Immature natural killer cell (primary cell): ENCODE data around the gene FGF16. TPM values are rescaled to one million over a fixed set of nuclear protein-coding genes. Genes with fewer than 3 reads are reported as not detected.
"Not testable (repeated sequence)": the region's sequence is repeated elsewhere in the genome, so short reads cannot be mapped to it uniquely, and the experiment has no call there.

Source experiments
- DNase-seq, 3 donors: peaks; one replicate each; pipeline ENCODE4 v3.0.0; 2022; ENCODE audit warnings: mixed read lengths in 1 of 3
- H3K27ac Mint-ChIP-seq, 6 donors: one replicate each; pipeline ENCODE4 v1.8.0; 2020; ENCODE audit warnings: mixed read lengths in 6 of 6, mild to moderate bottlenecking in 5 of 6, inconsistent platforms in 4 of 6, moderate library complexity in 3 of 6
- H3K27me3 Mint-ChIP-seq, 3 donors: one replicate each; pipeline ENCODE4 v1.8.0; 2020 to 2021; ENCODE audit warnings: low read depth in 3 of 3, mild to moderate bottlenecking in 3 of 3, mixed read lengths in 3 of 3, moderate library complexity in 3 of 3, inconsistent platforms in 1 of 3
- H3K36me3 Mint-ChIP-seq, 3 donors: one replicate each; pipeline ENCODE4 v1.8.0; 2020; ENCODE audit warnings: mixed read lengths in 3 of 3, inconsistent platforms in 2 of 3, mild to moderate bottlenecking in 2 of 3
- H3K4me1 Mint-ChIP-seq, 2 donors: one replicate each; pipeline ENCODE4 v1.8.0; 2020; ENCODE audit warnings: inconsistent platforms in 2 of 2, mild to moderate bottlenecking in 2 of 2, mixed read lengths in 2 of 2, moderate library complexity in 1 of 2
- H3K4me3 Mint-ChIP-seq, 5 donors: one replicate each; pipeline ENCODE4 v1.8.0; 2020; ENCODE audit warnings: mild to moderate bottlenecking in 5 of 5, mixed read lengths in 5 of 5, inconsistent platforms in 3 of 5, moderate library complexity in 3 of 5
- H3K9me3 Mint-ChIP-seq, 6 donors: one replicate each; pipeline ENCODE4 v1.8.0; 2020; ENCODE audit warnings: mild to moderate bottlenecking in 6 of 6, mixed read lengths in 6 of 6, inconsistent platforms in 4 of 6, moderate library complexity in 3 of 6
- polyA plus RNA-seq, 3 donors: library from polyadenylated mRNA; unstranded; fragments of 300-500 nt; fragmentation: Illumina TruSeq; gene quantifications; one replicate each; pipeline ENCODE4 v1.2.3, GENCODE V29; 2021

Gene FGF16
- polyA plus RNA-seq, result not detected

DNA sequence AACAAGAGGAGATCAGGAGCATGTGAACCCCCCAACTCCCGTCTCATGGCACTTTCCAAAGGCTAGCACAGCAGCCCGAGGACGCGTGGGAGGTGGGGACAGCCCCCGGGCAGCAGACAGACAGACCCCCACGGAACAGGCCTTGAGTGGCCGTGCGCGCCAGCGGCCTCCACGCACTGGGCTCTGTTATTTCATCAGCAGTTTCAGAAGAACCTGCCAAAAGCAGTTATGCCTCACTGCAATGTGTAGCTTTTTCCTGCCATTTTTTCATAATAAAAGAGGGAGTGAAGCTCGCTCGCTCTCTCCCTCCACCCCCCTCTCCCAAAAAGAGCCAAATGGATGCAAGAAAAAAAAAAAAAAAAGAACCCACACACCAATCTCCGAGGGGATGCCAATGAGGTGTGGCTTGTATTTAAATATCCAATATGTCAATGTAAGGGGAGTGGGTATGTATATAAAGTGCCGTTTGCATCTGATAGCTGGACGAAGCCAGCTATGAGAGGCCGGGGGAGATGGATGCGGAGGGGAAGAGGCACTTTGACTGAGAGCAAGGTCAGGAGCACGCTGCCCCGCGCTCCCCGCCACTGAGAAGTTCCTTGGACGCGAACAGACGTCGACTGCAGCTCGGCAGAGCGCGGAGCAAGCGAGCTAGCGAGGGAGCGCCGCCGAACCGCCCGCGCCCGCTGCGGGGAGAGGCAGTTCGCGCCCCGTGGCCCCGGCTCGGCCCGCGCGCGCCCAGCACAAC, at the start of gene FGF16:
FGF16 (plus strand) TSS at position 482 of the 745 bp plus-strand sequence. CDS start 286 bp downstream, outside the sequence.
- Mint-ChIP-seq H3K4me1 (peaks cover 14 to 19% of the 10 kb centered on the region in 2 donors), H3K36me3 (no peaks in the 10 kb centered on the region), H3K27ac (no peak within 1 kb of the TSS), H3K9me3 (peaks cover 0 to 2% (median 0%) of the 10 kb centered on the region in 6 donors), H3K27me3 (peaks cover 4 to 21% (median 6%) of the 10 kb centered on the region in 3 donors), H3K4me3 (peak within 1 kb of the TSS; percentile 59 to 80 (median 68))
- no peak for DNase-seq

DNA sequence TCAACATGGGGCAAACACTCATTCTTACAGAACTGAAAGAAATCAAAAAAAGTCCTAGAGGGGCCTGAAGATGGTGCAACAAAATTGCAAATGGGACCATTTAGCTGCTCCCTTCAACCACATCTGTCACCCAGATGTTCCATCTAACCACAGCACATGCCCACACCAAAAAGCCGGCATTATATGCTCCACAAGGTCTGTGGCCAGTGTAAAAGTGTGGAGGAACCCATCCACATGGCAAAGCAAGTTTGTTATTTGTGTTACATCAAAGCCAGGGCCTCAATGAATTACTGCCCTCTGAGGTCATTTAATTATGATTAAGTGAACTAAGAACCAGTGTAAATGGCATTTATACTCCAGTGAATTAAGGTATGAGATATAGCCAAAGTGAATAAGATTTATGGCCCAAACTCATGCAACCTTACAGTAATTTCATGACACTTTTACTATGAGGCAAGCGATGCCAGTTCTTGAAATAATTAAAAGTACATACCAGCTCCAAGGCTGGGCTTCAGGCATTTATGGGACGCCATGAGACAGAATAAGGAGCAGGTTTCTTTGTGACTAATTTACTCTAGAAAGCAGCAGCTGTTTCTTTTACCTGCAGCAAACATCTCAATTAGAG, 48.7 kb upstream of the FGF16 start:
- no peak for DNase-seq
- Mint-ChIP-seq H3K4me3 (no peak overlapping the region), H3K36me3 (no peaks in the 10 kb centered on the region), H3K4me1 (no peaks in the 10 kb centered on the region), H3K27me3 (peaks cover 0 to 4% (median 0%) of the 10 kb centered on the region in 3 donors), H3K9me3 (peaks cover 0 to 5% (median 0%) of the 10 kb centered on the region in 6 donors), H3K27ac (no peak overlapping the region)

DNA sequence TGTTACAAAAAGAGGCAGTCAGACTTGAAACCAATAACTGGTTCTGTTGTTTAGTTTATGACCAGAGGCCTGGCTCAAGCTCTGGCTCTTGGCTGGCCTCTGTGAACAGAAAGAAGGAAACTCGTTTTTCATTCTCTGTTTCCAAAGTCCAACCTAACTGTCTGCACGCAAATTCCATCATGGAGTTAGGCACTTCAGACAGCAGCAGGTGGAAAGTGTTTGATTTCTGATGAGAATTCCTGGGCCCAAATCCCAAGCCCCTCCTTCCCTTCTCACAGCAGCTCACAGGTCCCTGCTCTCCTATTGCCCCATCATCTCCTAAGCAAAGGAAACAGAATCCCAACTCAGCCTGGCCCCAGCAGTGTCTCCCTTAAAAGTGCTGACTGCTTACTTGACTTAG, 42.8 kb upstream of the FGF16 start:
- Mint-ChIP-seq H3K9me3 (peaks cover 0 to 3% (median 0%) of the 10 kb centered on the region in 6 donors), H3K27ac (no peak overlapping the region), H3K27me3 (peaks cover 1 to 6% (median 2%) of the 10 kb centered on the region in 3 donors), H3K4me3 (no peak overlapping the region), H3K36me3 (no peaks in the 10 kb centered on the region), H3K4me1 (no peaks in the 10 kb centered on the region)
- no peak for DNase-seq

- not testable (repeated sequence) for H3K4me1 Mint-ChIP-seq, DNase-seq, H3K36me3 Mint-ChIP-seq, H3K4me3 Mint-ChIP-seq, H3K9me3 Mint-ChIP-seq, H3K27me3 Mint-ChIP-seq, H3K27ac Mint-ChIP-seq
Measured at GRCh38 chrX:77407821-77408220, 39.4 kb upstream of the FGF16 start.

DNA sequence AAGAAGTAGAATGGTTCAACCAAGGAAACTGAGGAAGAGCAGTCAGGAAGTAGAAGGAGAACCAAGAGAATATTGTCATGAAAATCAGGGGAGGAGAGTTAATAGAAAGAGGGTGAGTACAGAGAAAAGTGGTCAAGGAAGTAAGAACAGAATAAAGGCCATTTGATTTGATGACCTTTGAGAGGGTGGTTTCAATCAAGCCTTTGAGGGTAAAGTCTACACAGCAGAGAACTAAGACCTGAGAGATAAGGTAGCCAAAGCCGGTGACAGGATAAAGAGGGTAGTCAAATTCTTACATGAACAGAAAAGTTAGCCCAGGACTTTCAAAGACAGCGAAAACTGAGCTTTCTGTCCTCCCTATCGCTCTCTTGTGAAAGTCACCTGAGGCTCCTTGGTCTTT, 34.6 kb upstream of the FGF16 start:
- H3K27me3 Mint-ChIP-seq, result peaks cover 0 to 11% (median 0%) of the 10 kb centered on the region in 3 donors
- no peaks in the 10 kb centered on the region for H3K9me3 Mint-ChIP-seq
- no peaks in the 10 kb centered on the region for H3K4me1 Mint-ChIP-seq
- no peak overlapping the region for H3K27ac Mint-ChIP-seq
- DNase-seq, result no peak
- H3K36me3 Mint-ChIP-seq, result no peaks in the 10 kb centered on the region
- H3K4me3 Mint-ChIP-seq, result no peak overlapping the region

GRCh38 chrX:77415161-77415560, 32.0 kb upstream of the FGF16 start:
- Mint-ChIP-seq H3K9me3 (no peaks in the 10 kb centered on the region), H3K27me3 (peaks cover 0 to 15% (median 0%) of the 10 kb centered on the region in 3 donors), H3K4me3 (no peak overlapping the region), H3K27ac (no peak overlapping the region), H3K36me3 (no peaks in the 10 kb centered on the region), H3K4me1 (no peaks in the 10 kb centered on the region)
- DNase-seq, result no peak

GRCh38 chrX:77415882-77416281, 31.3 kb upstream of the FGF16 start:
- Mint-ChIP-seq H3K27me3 (peaks cover 0 to 16% (median 0%) of the 10 kb centered on the region in 3 donors), H3K9me3 (no peaks in the 10 kb centered on the region), H3K4me3 (no peak overlapping the region), H3K36me3 (no peaks in the 10 kb centered on the region), H3K27ac (no peak overlapping the region), H3K4me1 (no peaks in the 10 kb centered on the region)
- no peak for DNase-seq

DNA sequence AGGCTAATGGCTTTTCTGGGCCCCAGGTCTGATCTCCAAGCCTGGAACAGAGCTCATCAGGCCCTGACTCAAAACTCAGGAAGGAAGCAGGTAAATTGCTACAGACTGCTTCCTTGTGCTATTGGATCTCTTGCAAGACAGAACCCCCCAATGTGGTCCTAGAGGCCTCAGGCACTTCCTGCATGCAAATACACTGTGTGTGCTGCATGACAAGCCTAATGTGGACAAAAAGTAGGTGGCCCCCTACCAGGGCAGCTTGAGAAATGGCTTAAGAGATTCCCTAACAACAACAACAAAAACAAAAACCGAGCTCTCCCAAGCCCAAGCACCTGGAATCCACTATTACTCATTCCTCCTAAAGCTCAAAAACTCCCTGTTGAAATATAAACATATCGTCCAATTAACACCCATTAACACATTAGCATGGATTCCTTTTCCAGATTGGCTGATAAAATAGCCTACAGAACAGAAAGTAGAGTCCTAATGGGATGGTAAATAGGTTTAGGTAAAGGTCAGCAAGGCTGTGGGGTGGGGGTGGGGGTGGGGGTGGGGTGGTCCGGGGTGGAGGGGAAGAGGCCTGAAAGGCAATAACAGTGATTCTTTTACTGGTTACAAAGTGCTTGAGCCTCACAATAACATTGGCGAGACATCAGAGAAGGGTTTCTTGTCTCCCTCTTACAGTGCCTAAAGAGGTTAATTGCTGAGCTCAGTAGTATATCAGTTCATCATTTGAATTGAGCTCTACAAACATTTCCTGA, 24.1 kb upstream of the FGF16 start:
- Mint-ChIP-seq H3K9me3 (peaks cover 0 to 2% (median 0%) of the 10 kb centered on the region in 6 donors), H3K4me3 (no peak overlapping the region), H3K27me3 (peaks cover 0 to 9% (median 2%) of the 10 kb centered on the region in 3 donors), H3K4me1 (no peaks in the 10 kb centered on the region), H3K36me3 (no peaks in the 10 kb centered on the region), H3K27ac (no peak overlapping the region)
- DNase-seq, result no peak

DNA sequence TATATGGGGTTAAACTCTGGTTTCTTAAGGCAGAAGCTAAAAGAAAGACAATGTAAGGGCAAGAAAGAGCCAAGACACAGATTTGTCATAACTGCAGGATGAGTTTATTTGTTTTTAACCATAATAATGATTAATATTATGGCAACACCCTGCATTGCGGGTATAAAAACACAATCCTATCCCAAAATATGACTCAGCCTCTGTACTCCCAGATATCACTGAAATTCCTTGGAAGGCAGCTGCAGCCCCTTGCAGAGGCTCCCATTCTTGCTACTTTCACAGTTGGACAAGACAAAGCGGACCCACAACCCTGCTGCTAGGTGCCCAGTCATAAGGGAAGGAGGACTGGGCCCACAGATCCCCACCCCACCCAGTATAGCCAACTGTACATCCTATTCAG, 20.4 kb upstream of the FGF16 start:
- Mint-ChIP-seq H3K9me3 (peaks cover 0 to 2% (median 0%) of the 10 kb centered on the region in 6 donors), H3K4me1 (no peaks in the 10 kb centered on the region), H3K27me3 (peaks cover 2 to 4% (median 3%) of the 10 kb centered on the region in 3 donors), H3K27ac (no peak overlapping the region), H3K36me3 (no peaks in the 10 kb centered on the region), H3K4me3 (no peak overlapping the region)
- no peak for DNase-seq

DNA sequence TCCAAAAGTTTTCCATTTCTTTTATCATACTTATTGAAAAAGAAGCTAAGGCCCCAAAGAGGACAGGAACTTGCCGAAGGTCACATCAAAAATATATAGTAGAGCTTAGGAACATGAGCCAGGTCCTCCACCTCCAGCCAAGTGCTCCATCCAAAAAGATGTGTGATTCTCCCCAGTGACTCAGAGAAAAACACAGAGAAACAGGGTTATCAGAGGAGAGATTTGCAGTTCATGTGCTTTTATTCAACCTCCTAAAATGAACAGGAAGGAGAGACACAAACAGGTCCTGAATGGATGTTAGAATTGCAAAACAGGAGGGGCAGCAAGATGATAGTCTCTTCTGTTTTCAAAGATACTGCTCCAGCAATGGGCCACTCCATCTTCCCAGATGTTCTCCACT, 19.6 kb upstream of the FGF16 start:
- H3K36me3 Mint-ChIP-seq, result no peaks in the 10 kb centered on the region
- peaks cover 0 to 4% (median 3%) of the 10 kb centered on the region in 3 donors for H3K27me3 Mint-ChIP-seq
- no peaks in the 10 kb centered on the region for H3K4me1 Mint-ChIP-seq
- no peak for DNase-seq
- H3K9me3 Mint-ChIP-seq, result peaks cover 0 to 2% (median 0%) of the 10 kb centered on the region in 6 donors
- no peak overlapping the region for H3K4me3 Mint-ChIP-seq
- H3K27ac Mint-ChIP-seq, result no peak overlapping the region

DNA sequence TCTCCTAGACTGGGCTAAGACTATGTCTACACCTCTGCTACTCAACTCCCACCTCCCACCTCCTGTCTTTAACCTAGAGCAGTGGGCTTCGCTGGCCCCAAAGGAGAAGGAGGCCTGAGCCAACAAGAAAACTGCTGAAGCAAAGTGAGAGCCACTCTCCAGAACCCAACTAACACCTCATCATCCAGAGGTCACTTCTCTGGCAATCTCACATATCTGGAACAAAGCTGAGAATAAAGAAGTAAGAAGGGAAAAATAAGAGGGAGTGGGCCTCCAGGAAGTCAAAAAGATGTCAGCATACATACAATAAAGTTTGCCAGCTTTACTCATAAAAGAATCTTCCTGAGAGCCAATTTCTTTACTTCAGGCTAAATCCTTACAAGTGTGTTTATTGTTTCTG, 18.6 kb upstream of the FGF16 start:
- H3K27me3 Mint-ChIP-seq, result peaks cover 0 to 4% (median 3%) of the 10 kb centered on the region in 3 donors
- no peaks in the 10 kb centered on the region for H3K4me1 Mint-ChIP-seq
- H3K27ac Mint-ChIP-seq, result no peak overlapping the region

GRCh38 chrX:77431227-77431626, 16.0 kb upstream of the FGF16 start:
- Mint-ChIP-seq H3K4me1 (no peaks in the 10 kb centered on the region), H3K27ac (no peak overlapping the region), H3K27me3 (peaks cover 0 to 3% (median 2%) of the 10 kb centered on the region in 3 donors), H3K4me3 (no peak overlapping the region), H3K36me3 (no peaks in the 10 kb centered on the region), H3K9me3 (no peaks in the 10 kb centered on the region)
- DNase-seq, result no peak

More for the DNA sequence above, 18.6 kb upstream of the FGF16 start:
- H3K4me3 Mint-ChIP-seq, result no peak overlapping the region
- H3K9me3 Mint-ChIP-seq, result no peaks in the 10 kb centered on the region
- no peak for DNase-seq
- H3K36me3 Mint-ChIP-seq, result no peaks in the 10 kb centered on the region

GRCh38 chrX:77433001-77433400, 14.2 kb upstream of the FGF16 start:
- no peaks in the 10 kb centered on the region for H3K4me1 Mint-ChIP-seq

GRCh38 chrX:77434962-77435361, 12.2 kb upstream of the FGF16 start:
- DNase-seq, result no peak
- no peaks in the 10 kb centered on the region for H3K36me3 Mint-ChIP-seq
- H3K9me3 Mint-ChIP-seq, result no peaks in the 10 kb centered on the region
- no peak overlapping the region for H3K27ac Mint-ChIP-seq
- H3K4me3 Mint-ChIP-seq, result no peak overlapping the region
- no peaks in the 10 kb centered on the region for H3K4me1 Mint-ChIP-seq
- peaks cover 0 to 9% (median 2%) of the 10 kb centered on the region in 3 donors for H3K27me3 Mint-ChIP-seq

More at GRCh38 chrX:77433001-77433400, 14.2 kb upstream of the FGF16 start:
- H3K9me3 Mint-ChIP-seq, result no peaks in the 10 kb centered on the region
- H3K4me3 Mint-ChIP-seq, result no peak overlapping the region
- no peaks in the 10 kb centered on the region for H3K36me3 Mint-ChIP-seq
- no peak for DNase-seq
- H3K27ac Mint-ChIP-seq, result no peak overlapping the region
- peaks cover 2 to 8% (median 3%) of the 10 kb centered on the region in 3 donors for H3K27me3 Mint-ChIP-seq
